Stimulated activated CD4-positive, alpha-beta T cell treated with anti-CD3 and anti-CD28 coated beads, Interleukin-15, amount 100 ng/mL, for 48 hours (primary cell): ENCODE measurements around the gene PTPRN2.
"Not testable (repeated sequence)": the region's sequence is repeated elsewhere in the genome, so short reads cannot be mapped to it uniquely, and the experiment has no call there.

Source experiments
- DNase-seq, 2 donors: peaks; one replicate each; pipeline ENCODE4 v3.0.0-alpha.2; 2020; ENCODE audit warnings: low read depth in 2 of 2

PTPRN2 gene

DNA sequence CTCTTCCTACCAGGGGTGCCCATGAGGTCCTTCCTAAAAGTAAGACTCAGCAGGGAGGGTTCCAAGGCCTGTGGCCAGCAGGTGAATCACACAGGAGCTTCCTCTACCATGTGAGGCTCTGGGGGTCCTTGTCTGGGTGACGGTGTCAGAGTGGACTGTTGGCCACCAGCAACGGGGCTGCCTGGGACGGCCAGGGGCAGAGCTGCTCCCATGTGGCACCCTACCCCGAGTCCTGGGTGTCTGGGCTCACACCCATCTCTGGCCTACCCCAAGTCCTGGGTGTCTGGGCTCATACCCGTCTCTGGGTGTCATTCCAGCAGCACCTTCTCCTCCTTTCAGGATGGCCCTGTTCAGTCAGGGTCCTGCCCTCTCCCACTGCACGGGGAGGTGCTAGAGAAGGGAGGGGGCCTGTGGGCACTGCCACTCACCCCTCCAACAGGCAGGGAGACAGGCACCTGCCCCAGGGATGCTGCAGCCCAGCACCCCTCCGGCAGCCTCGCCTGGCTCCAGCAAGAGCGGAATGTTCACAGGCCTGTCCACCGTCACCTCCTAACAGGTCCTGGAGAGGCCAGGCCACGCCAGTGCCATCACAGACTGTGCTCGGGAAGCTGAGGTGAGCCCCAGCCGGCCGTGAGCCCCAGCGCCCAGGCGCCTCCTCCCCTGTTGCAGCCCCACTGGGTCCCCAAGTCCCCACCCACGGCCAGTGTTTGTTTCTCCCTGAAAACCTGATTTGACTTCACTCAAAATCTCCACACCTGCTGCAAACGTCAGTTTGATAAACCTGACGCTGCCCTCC is 143.7 kb downstream of the PTPRN2 start:
- no peak for DNase-seq

DNA sequence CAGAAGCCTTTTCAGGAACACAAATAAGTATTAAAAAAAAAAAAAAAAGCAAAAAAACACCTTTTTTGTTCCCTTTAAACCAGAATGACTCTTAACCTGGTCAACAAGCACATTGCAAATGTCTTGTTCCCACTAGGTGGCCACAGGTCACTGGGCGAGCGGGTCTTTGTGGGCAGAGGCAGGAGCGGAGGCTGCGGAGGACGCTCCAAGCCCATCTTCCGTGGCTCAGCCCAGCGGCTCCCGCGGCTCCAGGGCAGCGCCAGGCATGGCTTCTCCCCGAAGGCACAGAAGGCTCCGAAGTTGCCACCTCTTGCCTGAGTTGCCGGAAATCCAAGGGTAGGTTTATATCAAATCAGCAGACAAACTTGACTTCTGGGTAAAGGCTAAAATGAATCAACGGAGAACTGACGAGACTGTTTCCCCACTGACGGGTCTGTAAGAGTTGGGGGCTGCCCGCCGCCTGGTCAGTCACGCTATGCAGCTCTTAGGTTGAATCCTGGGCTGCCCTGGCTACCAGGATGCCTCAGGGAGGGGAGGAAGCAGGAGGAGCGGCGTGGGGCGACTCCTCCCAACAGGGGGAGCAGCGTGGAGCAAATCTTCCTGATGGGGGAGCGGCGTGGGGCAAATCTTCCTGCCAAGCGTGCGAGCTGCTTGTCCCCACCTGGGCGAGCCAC is 144.5 kb downstream of the PTPRN2 start:
- DNase-seq, result no peak

DNA sequence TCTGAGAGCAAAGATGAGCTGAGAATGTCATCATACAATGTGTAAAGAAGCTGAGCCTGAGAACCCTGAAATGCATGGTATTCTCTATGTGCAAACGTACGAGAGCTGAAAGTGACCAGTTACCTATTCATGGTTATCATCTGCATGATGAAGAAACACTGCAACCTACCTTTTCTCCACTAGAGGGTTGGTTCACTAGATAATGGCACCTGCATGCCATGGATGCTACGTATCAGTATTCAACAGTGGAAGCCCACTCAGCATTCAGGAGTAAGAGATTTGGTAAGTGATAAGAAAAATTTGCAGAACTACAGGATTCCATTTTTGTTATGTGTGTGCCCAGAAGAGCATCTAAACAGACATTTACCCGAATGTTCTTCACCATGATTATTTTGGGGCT is 145.4 kb downstream of the PTPRN2 start:
- no peak for DNase-seq

DNA sequence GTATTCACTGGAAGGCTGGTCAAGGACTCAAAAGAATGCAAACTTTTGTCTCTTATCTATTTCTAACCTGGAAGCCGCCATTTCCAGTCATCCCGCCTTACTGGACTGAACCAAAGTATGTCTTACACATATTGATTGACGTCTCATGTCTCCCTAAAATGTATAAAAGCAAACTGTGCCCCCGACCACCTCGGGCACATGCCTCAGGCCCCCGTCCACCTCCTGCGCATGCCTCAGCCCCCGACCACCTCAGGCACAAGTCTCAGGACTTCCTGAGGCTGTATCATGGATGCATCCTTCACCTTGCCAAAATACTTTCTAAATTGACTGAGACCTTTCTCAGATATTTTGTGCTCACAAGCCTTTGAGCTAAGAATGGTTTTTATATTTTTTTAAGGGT is 148.6 kb downstream of the PTPRN2 start:
- DNase-seq, result no peak

DNA sequence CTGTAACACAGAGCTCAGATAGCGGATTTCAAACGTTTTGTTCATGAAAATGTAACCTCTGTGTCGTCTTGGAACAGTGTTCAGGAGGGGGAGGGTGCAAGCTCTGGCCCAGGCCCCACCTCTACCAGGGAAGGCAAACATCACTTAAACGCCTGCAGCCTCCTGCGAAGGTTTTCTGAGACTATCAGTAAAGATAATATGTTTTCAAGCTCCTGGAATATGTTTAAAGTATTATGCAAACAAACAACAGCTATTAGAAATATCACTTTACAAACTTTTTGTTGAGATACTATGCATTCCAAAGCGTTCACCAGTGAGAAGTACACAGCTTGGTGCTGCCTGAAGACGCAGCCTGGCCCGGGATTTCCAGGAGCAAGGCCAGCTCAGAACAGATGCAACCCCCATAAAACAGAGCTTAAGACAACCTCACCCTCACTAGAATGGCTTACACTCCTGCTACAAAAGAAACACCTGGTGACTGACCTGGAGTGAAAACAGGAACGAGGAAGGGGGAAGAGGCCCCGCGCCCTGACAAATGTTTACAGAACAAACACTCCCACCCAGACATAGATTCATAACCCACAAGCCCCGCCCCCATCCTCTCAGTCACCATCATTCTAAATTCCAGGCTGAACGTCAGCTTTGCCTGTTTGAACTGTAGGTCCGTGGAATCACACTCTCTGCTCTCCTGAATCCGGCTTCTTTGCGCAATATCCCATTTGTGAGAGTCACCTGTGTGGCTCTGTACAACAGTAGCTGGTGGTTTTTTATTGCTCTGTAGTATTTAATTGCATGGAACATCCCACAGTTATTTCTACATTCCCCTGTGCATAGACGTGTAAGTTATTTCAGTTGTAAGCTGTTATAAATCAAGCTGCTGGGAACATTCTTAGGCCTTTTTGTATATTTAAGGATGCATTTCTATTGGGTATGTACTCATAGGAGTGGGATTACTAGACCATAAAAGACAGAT is 155.0 kb downstream of the PTPRN2 start:
- no peak for DNase-seq

DNA sequence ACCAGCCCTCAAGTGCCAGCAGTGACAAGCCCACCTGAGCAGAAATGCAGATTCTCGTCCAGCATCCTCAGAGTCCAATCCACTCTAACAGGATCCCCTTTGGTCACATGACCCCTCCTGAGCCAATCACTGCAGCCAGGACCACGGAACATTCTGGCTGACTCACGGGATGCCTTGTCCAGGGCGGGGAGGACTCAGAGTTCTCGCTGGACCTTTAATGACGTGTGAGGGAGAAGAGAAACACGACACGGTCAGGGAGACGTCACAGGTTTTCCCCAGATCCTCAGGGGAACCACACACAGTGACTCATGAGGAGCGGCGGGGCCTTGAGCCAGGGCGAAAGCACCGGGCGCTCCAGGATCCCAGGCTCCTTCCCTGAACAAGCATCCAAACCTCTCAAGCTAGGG is 155.7 kb downstream of the PTPRN2 start:
- DNase-seq, result no peak

DNA sequence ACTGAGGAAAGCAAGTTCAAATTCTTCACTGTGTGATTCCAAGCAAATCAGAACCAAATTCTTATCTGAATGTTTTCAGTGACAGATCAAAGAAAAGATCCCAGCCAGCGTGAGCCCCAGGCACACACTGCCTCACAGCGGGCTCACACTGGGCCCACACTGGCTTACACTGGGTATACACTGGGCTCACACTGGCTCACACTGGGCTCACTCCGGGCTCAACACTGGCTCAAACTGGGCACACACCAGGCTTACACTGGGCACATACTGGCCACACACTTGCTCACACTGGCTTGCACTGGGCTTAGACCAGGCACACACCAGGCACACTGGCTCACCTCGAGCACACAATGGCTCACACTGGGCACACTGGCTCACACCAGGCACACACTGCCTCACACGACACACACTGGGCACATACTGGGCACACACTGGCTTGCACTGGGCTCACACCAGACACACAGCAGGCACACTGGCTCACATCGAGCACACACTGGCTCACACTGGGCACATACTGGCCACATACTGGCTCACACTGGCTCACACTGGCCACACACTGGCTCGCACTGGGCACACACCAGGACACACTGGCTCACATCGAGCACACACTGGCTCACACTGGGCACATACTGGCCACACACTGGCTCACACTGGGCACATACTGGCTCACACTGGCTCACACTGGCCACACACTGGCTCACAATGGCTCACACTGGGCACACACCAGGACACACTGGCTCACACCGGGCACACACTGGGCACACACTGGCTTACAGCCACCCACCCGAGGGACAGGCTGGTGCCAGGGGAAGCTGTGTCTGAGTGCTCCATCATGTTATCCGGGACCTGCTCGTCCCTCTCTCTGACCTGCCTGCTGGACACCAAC is 156.3 kb downstream of the PTPRN2 start:
- DNase-seq, result no peak

DNA sequence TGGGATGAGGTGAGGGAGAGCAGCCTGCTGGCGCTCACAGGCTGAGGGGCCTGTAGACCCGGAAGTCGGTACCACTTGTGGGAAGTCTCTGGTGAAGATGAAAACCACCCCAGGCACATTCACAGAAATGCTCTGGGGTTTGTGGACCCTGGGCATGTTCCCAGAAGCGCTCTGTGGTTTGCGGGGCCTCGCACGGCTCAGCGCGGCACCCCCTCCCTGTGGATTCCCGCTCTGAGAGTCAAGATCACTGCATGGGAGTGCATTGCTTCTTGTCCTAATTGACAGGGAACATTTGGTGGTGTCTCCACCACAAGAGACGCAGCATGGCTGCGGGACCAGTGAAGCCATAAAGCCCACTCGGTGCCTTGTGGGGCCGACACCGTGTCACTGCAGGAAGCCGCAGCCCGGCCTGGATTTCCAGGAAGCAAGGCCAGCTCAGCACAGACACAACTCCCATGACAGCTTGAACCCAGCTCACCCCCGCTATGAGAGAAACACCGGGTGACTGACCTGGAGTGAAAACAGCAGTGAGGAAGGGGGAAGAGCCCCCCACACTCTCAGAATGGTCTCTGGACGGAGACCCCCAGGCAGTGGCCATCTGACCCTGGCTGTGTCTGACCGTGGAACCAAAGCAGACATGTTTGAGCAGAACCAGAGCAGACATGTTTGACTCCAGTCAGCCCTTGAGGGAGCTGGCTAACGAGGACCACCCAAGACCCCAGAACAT is 157.2 kb downstream of the PTPRN2 start:
- DNase-seq, result no peak

DNA sequence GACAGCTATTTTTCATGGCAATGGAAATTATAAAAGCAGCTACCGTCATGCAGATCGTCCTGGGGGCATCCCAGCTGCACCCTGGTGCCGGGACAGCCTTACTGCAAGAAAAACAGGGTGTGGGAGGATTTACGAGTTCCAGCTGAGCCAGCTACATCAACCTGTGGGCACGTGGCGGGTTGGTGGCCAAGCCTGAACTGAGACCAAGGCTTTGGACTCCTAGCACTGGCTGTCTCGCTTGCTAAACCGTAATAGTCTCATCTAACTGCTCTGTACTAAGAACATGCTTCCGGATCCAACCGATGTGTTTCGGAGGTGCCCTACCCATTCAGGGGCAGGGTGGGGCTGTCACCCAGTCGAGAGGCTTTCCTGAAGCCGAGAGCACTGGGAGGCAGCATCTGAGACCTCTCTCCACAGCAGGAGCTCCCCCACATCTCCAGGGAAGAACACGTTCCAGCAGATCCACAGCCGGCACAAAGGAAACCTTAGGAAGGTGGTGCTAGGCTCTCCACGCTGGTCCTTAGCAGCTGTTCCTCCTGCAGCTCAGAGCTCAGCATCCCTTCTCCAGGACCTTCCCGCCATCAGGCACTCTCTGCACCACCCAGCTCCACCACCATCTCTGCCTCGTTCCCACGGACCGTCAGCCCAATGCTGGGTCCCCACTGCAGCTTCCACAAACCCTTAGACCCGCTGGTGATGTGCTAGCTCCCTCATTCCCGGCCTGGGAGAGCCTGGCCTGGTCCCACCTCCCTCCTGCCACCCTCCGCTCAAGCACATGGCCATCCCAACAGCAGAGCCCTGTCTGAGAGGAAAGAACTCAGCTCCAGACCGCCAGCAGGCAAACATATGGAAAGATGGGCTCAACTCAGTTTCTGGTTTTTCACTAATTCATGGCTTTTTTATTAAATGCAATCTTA is 158.5 kb downstream of the PTPRN2 start:
- no peak for DNase-seq

DNA sequence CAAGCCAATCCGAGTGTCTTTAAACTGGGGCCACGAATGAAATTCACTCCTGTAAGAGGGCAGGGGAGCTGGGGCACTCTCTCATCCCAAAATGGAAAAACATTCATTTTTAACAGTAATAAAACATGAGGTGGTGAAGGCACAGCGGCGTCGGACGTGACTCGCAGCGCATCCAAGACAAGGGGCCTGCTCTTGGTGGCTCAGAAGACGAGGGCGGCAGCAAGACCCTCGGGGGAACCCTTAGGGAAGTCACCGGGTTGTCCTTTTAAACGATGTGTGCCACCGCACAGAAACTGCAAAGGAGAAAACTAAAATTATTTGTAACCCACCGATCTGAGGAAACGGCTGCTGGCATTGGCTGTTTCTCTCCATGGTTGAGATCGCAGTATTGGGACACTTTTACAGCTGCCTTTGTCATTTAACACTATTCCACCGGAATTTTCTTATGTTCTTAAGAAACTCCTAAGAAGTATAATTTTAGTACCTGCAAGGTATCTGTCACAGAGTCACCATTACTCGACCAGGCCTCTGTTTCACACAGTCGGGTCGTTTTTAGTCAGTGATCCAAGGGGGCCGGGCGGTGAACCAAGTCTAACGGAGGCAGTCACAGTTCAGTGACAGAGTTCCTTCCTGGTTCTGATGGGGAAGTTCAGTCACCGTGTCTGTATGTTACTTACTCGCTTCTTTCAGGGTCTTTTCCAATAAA is 159.3 kb downstream of the PTPRN2 start:
- no peak for DNase-seq

DNA sequence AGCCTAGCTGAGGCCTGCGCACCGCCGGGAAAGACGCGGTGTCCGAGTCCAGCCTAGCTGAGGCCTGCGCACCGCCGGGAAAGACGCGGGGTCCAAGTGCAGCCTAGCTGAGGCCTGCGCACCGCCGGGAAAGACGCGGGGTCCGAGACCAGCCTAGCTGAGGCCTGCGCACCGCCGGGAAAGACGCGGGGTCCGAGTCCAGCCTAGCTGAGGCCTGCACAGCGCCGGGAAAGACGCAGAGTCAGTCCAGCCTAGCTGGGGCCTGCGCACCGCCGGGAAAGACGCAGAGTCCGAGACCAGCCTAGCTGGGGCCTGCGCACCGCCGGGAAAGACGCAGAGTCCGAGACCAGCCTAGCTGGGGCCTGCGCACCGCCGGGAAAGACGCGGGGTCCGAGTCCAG is 161.9 kb downstream of the PTPRN2 start:
- DNase-seq, result not testable (repeated sequence)

DNA sequence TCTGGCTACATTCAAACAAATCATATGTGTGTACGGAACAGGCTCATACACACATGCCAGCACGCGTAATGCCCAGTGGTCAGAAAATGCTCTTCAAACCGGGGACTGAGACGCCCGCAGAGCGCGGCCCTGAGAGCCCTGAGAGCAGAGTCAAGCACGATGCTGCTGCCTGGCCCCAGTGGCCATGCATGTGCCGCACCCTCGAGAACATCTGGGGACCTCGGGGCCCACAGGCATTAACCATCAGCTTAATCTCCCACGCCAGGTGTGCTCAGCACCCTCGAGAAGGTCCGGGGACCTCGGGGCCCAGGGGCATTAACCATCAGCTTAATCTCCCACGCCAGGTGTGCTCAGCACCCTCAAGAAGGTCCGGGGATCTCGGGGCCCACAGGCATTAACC is 163.1 kb downstream of the PTPRN2 start:
- DNase-seq, result no peak

DNA sequence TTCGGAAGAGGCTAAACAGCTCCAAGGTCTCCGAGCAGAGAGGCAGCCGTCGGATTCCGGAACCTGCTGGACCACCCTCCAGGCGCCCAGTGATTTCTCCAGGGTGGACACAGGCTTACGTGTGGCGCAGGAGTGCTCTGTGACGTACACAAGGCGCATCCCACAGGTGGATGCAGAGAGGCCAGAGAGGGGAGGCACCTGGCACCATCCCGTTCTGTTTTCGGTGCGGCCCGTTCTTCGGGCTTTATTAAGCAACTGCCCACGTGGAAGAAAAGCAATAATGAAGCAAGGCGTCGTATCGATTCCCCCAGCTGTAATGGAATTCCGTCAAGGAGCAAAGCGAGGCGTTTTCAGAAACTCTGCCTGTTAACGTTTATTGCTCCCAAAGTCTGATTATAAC is 163.6 kb downstream of the PTPRN2 start:
- DNase-seq, result no peak

DNA sequence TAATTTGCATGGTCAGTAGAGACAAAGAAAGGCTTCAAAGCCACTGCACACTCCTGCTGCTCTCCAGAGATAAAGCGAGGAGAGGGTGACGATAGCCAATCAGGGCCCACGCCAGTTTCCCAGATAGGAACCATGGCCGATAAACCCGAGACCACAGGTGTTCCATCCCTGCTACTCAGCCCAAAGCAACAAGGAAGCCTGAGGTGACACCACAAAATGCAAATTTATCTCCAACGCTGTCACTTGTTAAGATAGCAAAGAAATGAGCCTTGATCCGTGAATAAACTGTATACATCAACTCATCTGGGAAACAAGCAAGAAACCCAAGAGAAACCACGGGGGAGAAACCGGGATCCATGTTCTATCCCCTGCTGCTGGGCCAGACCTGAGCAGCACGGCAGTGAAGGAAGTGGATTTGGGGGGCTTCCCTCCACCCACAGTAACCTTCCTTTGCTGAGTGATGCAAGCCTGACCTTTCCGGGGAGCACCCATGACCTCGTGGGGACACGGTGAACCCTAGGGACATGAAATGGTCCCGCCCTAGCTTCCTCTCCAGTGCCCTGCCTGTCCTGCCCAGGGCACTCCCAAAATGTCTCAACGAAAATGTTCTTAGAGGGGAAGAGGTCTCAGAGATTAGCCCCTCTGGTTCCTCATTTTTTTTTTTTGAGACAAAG is 164.6 kb downstream of the PTPRN2 start:
- no peak for DNase-seq

DNA sequence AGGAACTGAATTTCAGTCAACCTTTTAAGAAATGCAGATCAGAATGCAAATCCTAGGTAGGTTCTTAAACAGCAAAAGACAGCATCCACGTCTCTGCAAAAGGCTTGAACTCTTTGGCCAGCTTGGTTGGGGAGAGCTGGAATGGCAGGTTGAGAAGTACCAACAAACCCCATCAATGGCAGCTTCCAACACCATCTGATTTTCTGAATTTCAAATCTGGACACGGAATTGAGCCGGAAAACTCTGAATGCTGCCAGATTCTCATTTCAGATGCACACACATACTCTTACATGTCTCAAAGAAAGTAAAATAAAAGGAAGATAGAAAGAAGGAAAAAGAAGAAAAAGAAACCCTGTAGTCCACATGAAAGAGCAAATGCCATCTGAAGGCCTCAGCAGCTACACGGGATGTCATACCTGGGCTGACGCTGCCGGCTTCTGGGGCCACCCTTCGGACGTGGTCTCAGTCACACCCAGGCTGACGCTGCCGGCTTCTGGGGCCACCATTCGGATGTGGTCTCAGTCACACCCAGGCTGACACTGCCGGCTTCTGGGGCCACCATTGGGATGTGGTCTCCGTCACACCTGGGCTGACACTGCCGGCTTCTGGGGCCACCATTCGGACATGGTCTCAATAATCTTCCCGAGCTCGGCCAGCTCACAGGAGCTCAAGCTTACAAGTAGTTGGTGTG is 165.3 kb downstream of the PTPRN2 start:
- DNase-seq, result no peak

DNA sequence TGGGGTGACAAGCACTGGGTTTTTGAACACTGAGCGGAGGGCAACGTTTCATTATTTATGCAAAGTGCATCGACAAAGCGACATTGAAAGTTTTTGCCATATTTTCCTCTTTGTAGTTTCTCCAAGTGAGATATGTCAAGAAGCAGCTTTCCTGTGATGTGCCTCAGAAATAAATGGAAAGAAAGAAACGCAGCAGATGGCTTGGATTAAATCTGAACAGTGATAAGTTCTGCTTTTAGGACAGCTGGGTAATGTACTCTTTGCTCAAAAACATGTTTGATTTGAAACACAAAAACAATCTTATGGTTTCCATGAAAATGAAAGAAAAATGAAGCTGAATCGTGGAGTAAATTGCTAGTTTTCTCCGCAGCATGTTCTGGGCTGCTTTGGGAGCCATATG is 166.3 kb downstream of the PTPRN2 start:
- DNase-seq, result no peak

DNA sequence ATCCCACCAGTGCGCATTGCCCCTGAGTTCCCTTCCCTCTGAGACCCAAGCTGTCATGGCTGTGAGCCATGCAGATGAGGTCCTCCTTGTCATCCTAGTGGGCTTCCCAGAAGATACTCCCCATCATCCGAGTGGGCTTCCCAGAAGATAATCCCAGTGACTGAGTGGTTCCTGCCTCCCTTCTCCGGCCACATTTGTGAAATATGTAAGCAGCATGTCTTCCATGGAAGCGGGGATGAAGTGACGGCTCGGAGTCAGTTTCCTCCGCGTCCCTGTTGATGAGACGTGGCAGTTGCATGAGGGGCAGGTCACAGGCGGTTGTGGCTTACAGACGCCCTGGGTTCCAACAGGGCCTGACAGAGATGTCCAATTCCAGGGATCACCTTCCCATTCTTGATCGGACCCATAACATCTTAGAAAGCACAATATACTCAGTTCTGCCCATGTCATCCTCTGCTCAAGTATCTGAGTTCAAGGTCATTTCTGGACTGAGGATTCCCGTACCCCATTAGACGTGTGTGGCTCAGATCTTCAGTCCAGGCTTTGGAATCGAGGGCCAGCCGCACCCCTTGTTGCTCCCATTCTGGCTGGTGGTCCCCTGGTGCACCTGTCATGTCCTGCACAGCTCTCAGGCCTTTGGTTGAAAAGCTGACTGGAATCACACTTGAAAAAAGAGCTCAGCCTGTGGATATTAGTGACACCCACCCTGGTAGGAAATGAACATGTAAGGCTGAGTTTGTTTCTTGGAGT is 166.9 kb downstream of the PTPRN2 start:
- no peak for DNase-seq
